ENCODE data around the gene LAMA1. TPM values are rescaled to one million over a fixed set of nuclear protein-coding genes. Genes with fewer than 3 reads are reported as not detected.
"Not testable (repeated sequence)": the region's sequence is repeated elsewhere in the genome, so short reads cannot be mapped to it uniquely, and the experiment has no call there.

Gene LAMA1, protein sequence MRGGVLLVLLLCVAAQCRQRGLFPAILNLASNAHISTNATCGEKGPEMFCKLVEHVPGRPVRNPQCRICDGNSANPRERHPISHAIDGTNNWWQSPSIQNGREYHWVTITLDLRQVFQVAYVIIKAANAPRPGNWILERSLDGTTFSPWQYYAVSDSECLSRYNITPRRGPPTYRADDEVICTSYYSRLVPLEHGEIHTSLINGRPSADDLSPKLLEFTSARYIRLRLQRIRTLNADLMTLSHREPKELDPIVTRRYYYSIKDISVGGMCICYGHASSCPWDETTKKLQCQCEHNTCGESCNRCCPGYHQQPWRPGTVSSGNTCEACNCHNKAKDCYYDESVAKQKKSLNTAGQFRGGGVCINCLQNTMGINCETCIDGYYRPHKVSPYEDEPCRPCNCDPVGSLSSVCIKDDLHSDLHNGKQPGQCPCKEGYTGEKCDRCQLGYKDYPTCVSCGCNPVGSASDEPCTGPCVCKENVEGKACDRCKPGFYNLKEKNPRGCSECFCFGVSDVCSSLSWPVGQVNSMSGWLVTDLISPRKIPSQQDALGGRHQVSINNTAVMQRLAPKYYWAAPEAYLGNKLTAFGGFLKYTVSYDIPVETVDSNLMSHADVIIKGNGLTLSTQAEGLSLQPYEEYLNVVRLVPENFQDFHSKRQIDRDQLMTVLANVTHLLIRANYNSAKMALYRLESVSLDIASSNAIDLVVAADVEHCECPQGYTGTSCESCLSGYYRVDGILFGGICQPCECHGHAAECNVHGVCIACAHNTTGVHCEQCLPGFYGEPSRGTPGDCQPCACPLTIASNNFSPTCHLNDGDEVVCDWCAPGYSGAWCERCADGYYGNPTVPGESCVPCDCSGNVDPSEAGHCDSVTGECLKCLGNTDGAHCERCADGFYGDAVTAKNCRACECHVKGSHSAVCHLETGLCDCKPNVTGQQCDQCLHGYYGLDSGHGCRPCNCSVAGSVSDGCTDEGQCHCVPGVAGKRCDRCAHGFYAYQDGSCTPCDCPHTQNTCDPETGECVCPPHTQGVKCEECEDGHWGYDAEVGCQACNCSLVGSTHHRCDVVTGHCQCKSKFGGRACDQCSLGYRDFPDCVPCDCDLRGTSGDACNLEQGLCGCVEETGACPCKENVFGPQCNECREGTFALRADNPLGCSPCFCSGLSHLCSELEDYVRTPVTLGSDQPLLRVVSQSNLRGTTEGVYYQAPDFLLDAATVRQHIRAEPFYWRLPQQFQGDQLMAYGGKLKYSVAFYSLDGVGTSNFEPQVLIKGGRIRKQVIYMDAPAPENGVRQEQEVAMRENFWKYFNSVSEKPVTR (N-terminal part only)
- not detected in 2 replicates for total RNA-seq

DNA sequence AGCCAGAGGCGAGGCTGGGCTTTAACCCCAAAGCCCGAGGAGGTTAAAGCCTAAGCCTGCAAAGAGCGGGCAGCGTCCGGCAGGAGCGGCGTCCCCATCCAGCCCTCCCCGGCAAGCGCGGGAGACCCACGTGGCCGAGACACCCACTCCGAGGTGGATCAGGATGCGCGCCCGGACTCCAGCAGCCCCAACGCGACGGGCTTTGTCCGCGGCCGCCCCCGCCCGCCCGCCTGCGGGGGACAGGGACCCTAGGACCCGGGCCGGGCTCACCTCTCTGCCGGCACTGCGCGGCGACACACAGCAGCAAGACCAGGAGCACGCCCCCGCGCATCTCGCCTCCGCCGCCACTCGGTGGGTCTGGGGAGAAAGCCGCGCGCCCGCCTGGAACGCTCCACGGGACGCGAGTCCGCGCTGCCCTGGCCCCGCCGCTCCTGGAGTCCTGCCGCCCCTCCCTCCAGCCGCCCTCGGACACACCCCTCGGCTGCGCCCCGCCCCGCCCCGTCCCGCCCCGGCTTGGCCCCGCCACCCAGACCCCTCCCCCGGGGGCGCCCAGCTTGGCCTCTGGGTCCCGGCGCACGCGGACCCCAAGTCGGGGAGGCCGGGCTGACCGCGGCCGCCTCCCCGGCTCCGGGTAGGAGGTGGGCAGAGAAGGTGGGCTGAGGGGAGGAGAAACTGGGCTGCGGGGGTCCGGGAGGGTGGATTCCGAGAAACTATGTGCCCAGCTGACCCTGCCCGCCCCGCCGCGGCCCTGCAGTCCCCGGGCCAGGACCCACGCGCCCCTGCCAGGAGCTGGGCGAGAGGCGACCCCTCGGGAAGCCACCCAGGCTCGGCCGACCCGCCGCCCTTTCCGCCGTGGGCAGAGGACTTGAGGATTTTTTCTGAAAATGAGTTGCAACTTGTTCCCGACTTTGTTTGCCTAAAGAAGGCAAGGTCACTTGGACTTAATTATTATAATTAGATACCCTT lies at the start of gene LAMA1:
Gene LAMA1, minus strand, starts transcription at position 408 of the 966 bp plus-strand sequence. Its CDS starts 77 bp downstream, at position 331.
- H3K36me3 Mint-ChIP-seq (ENCODE audit: low read depth) = no peaks in the 10 kb centered on the region
- H3K27ac Mint-ChIP-seq = no peak within 1 kb of the TSS
- intact Hi-C loops (cut with micrococcal nuclease) = no loop called here
- H3K4me3 Mint-ChIP-seq (ENCODE audit: low read depth) = no peak within 1 kb of the TSS
- no peak for DNase-seq (ENCODE audit: low spot score)
- no peaks in the 10 kb centered on the region for H3K9me3 Mint-ChIP-seq
- H3K4me1 Mint-ChIP-seq (ENCODE audit: low read depth) = no peaks in the 10 kb centered on the region
- H3K27me3 Mint-ChIP-seq (ENCODE audit: low read depth) = peaks cover 27% of the 10 kb centered on the region

GRCh38 chr18:7165846-7166393 lies 48.3 kb upstream of the LAMA1 start:
- no peak overlapping the region for H3K27ac Mint-ChIP-seq
- H3K4me1 Mint-ChIP-seq (ENCODE audit: low read depth) = no peaks in the 10 kb centered on the region
- no peaks in the 10 kb centered on the region for H3K27me3 Mint-ChIP-seq (ENCODE audit: low read depth)
- H3K36me3 Mint-ChIP-seq (ENCODE audit: low read depth) = no peaks in the 10 kb centered on the region
- H3K4me3 Mint-ChIP-seq (ENCODE audit: low read depth) = no peak overlapping the region
- intact Hi-C loops (cut with micrococcal nuclease) = no loop called here
- no peaks in the 10 kb centered on the region for H3K9me3 Mint-ChIP-seq
- DNase-seq (ENCODE audit: low spot score) = no peak

GRCh38 chr18:7164323-7165004 lies 46.9 kb upstream of the LAMA1 start:
- no peaks in the 10 kb centered on the region for H3K36me3 Mint-ChIP-seq (ENCODE audit: low read depth)
- intact Hi-C loops (cut with micrococcal nuclease) = no loop called here
- H3K4me3 Mint-ChIP-seq (ENCODE audit: low read depth) = no peak overlapping the region
- no peaks in the 10 kb centered on the region for H3K9me3 Mint-ChIP-seq
- no peak for DNase-seq (ENCODE audit: low spot score)
- no peaks in the 10 kb centered on the region for H3K27me3 Mint-ChIP-seq (ENCODE audit: low read depth)
- no peak overlapping the region for H3K27ac Mint-ChIP-seq
- H3K4me1 Mint-ChIP-seq (ENCODE audit: low read depth) = no peaks in the 10 kb centered on the region

- Mint-ChIP-seq H3K27ac (no peak overlapping the region), H3K4me1 (ENCODE audit: low read depth) (no peaks in the 10 kb centered on the region), H3K36me3 (ENCODE audit: low read depth) (no peaks in the 10 kb centered on the region), H3K9me3 (peaks cover 4% of the 10 kb centered on the region), H3K27me3 (ENCODE audit: low read depth) (no peaks in the 10 kb centered on the region), H3K4me3 (ENCODE audit: low read depth) (no peak overlapping the region)
- intact Hi-C loops (cut with micrococcal nuclease) = no loop called here
- DNase-seq (ENCODE audit: low spot score) = no peak
These were observed 40.6 kb upstream of the LAMA1 start for GRCh38 chr18:7158216-7158615.

GRCh38 chr18:7157760-7158159 lies 40.2 kb upstream of the LAMA1 start:
- no peak for DNase-seq (ENCODE audit: low spot score)
- Mint-ChIP-seq H3K27ac (no peak overlapping the region), H3K36me3 (ENCODE audit: low read depth) (no peaks in the 10 kb centered on the region), H3K4me3 (ENCODE audit: low read depth) (no peak overlapping the region), H3K9me3 (peaks cover 4% of the 10 kb centered on the region), H3K27me3 (ENCODE audit: low read depth) (no peaks in the 10 kb centered on the region), H3K4me1 (ENCODE audit: low read depth) (no peaks in the 10 kb centered on the region)
- intact Hi-C loops (cut with micrococcal nuclease) = no loop called here

- H3K27me3 Mint-ChIP-seq (ENCODE audit: low read depth) = no peaks in the 10 kb centered on the region
- DNase-seq (ENCODE audit: low spot score) = no peak
- no peaks in the 10 kb centered on the region for H3K36me3 Mint-ChIP-seq (ENCODE audit: low read depth)
- H3K4me1 Mint-ChIP-seq (ENCODE audit: low read depth) = no peaks in the 10 kb centered on the region
- H3K4me3 Mint-ChIP-seq (ENCODE audit: low read depth) = no peak overlapping the region
- H3K9me3 Mint-ChIP-seq = peaks cover 4% of the 10 kb centered on the region
- H3K27ac Mint-ChIP-seq = no peak overlapping the region
- intact Hi-C loops (cut with micrococcal nuclease) = no loop called here
These were observed 38.3 kb upstream of the LAMA1 start for GRCh38 chr18:7155887-7156286.

DNA sequence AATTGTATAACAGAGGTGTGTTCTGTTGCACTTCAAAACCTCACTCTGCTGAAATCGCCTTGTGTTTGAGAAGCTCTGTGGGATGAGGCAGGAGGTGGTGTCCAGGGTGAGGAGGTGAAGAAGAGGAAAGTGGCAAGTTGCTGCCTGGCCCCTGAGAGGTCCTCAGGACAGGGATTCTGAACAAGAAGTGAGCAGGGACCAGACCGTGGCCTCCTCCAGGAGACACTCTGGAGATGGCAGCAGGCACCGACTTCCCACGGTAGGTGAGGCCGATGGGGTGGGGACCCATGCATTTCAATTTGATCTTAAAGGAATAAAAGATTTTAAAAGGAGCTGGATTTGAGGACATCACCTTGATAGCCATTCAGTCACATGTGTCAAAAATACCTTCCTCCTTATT lies 37.5 kb upstream of the LAMA1 start:
- Mint-ChIP-seq H3K27me3 (ENCODE audit: low read depth) (no peaks in the 10 kb centered on the region), H3K4me3 (ENCODE audit: low read depth) (no peak overlapping the region), H3K36me3 (ENCODE audit: low read depth) (no peaks in the 10 kb centered on the region), H3K4me1 (ENCODE audit: low read depth) (no peaks in the 10 kb centered on the region), H3K27ac (no peak overlapping the region), H3K9me3 (peaks cover 4% of the 10 kb centered on the region)
- DNase-seq (ENCODE audit: low spot score) = no peak
- intact Hi-C loops (cut with micrococcal nuclease) = no loop called here

- DNase-seq (ENCODE audit: low spot score) = no peak
- no peak overlapping the region for H3K27ac Mint-ChIP-seq
- no peaks in the 10 kb centered on the region for H3K36me3 Mint-ChIP-seq (ENCODE audit: low read depth)
- no peaks in the 10 kb centered on the region for H3K27me3 Mint-ChIP-seq (ENCODE audit: low read depth)
- H3K4me3 Mint-ChIP-seq (ENCODE audit: low read depth) = no peak overlapping the region
- H3K4me1 Mint-ChIP-seq (ENCODE audit: low read depth) = no peaks in the 10 kb centered on the region
- peaks cover 9% of the 10 kb centered on the region for H3K9me3 Mint-ChIP-seq
- intact Hi-C loops (cut with micrococcal nuclease) = no loop called here
These were observed 34.8 kb upstream of the LAMA1 start for GRCh38 chr18:7152440-7152839.

- peaks cover 10% of the 10 kb centered on the region for H3K9me3 Mint-ChIP-seq
- H3K27ac Mint-ChIP-seq = no peak overlapping the region
- intact Hi-C loops (cut with micrococcal nuclease) = no loop called here
- no peaks in the 10 kb centered on the region for H3K4me1 Mint-ChIP-seq (ENCODE audit: low read depth)
- H3K4me3 Mint-ChIP-seq (ENCODE audit: low read depth) = no peak overlapping the region
- no peaks in the 10 kb centered on the region for H3K36me3 Mint-ChIP-seq (ENCODE audit: low read depth)
- no peak for DNase-seq (ENCODE audit: low spot score)
- no peaks in the 10 kb centered on the region for H3K27me3 Mint-ChIP-seq (ENCODE audit: low read depth)
These were observed 29.8 kb upstream of the LAMA1 start for GRCh38 chr18:7147399-7147798.

DNA sequence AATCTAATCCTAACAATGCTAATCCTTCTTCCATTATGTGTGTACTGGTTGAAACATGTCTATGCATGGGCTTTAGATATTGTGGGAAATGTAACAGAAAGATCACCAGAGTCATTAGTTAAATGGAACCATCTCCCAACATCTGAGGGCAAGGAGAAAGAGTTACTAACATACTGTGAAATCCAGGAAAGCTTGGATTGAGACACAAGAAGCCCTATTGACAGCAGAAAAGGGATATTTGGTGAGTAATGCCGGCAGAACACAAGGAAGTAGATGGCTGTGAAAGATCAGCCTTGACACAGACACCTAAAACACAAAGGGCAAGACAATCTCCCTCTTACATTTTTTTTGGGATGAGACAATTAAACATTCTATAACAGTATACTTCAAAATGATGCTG lies 28.5 kb upstream of the LAMA1 start:
- H3K9me3 Mint-ChIP-seq = peaks cover 10% of the 10 kb centered on the region
- H3K27me3 Mint-ChIP-seq (ENCODE audit: low read depth) = no peaks in the 10 kb centered on the region
- DNase-seq (ENCODE audit: low spot score) = no peak
- intact Hi-C loops (cut with micrococcal nuclease) = no loop called here
- no peak overlapping the region for H3K27ac Mint-ChIP-seq
- H3K4me1 Mint-ChIP-seq (ENCODE audit: low read depth) = no peaks in the 10 kb centered on the region
- no peaks in the 10 kb centered on the region for H3K36me3 Mint-ChIP-seq (ENCODE audit: low read depth)
- no peak overlapping the region for H3K4me3 Mint-ChIP-seq (ENCODE audit: low read depth)

DNA sequence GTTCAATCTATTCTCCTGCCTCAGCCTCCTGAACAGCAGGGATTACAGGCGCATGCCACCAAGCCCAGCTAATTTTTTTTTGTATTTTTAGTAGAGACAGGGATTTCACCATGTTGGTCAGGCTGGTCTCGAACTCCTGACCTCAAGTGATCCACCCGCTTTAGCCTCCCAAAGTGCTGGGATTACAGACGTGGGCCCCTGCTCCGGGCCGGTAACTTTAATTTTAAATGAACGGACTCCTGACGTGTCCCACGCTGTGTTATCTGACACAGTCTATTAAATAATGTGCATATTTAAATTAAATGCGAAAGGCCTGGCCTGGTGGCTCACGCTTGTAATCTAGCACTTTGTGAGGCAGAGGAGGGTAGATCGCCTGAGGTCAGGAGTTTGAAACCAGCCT lies 27.3 kb upstream of the LAMA1 start:
- intact Hi-C loops (cut with micrococcal nuclease); DNase-seq (ENCODE audit: low spot score); H3K4me3 Mint-ChIP-seq (ENCODE audit: low read depth); H3K36me3 Mint-ChIP-seq (ENCODE audit: low read depth); H3K27me3 Mint-ChIP-seq (ENCODE audit: low read depth); H3K4me1 Mint-ChIP-seq (ENCODE audit: low read depth); H3K27ac Mint-ChIP-seq: not testable (repeated sequence)
- H3K9me3 Mint-ChIP-seq = peaks cover 10% of the 10 kb centered on the region

All from activated T-helper 2 cell treated with anti-CD3 and anti-CD28 coated beads, Interferon-gamma antibody, Interleukin-2, Interleukin-4, amounts not matched to agents 10 μg/mL and 5 μg/mL and 100 μg/mL, durations not matched to agents 14 hours and 24 hours and 36 hours (primary cell).